Measurements from ENCODE around the gene KLK1.

DNA sequence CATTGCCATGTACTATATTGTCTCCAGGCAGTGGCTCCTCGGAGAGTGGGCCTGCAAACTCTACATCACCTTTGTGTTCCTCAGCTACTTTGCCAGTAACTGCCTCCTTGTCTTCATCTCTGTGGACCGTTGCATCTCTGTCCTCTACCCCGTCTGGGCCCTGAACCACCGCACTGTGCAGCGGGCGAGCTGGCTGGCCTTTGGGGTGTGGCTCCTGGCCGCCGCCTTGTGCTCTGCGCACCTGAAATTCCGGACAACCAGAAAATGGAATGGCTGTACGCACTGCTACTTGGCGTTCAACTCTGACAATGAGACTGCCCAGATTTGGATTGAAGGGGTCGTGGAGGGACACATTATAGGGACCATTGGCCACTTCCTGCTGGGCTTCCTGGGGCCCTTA lies 52.7 kb downstream of the KLK1 start:
- TF ChIP-seq, protein P1, sequence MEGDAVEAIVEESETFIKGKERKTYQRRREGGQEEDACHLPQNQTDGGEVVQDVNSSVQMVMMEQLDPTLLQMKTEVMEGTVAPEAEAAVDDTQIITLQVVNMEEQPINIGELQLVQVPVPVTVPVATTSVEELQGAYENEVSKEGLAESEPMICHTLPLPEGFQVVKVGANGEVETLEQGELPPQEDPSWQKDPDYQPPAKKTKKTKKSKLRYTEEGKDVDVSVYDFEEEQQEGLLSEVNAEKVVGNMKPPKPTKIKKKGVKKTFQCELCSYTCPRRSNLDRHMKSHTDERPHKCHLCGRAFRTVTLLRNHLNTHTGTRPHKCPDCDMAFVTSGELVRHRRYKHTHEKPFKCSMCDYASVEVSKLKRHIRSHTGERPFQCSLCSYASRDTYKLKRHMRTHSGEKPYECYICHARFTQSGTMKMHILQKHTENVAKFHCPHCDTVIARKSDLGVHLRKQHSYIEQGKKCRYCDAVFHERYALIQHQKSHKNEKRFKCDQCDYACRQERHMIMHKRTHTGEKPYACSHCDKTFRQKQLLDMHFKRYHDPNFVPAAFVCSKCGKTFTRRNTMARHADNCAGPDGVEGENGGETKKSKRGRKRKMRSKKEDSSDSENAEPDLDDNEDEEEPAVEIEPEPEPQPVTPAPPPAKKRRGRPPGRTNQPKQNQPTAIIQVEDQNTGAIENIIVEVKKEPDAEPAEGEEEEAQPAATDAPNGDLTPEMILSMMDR (IDR thresholded peaks at IDR 0.05): no peak
- no peak for TF ChIP-seq POLR2A (IDR thresholded peaks at IDR 0.05)
